ENCODE results near the gene IFNL3.

IFNL3 gene

GRCh38 chr19:39212375-39212742 is 32.4 kb downstream of the IFNL3 start:
- peak; percentile 16 to 50 (median 31) for DNase-seq

DNA sequence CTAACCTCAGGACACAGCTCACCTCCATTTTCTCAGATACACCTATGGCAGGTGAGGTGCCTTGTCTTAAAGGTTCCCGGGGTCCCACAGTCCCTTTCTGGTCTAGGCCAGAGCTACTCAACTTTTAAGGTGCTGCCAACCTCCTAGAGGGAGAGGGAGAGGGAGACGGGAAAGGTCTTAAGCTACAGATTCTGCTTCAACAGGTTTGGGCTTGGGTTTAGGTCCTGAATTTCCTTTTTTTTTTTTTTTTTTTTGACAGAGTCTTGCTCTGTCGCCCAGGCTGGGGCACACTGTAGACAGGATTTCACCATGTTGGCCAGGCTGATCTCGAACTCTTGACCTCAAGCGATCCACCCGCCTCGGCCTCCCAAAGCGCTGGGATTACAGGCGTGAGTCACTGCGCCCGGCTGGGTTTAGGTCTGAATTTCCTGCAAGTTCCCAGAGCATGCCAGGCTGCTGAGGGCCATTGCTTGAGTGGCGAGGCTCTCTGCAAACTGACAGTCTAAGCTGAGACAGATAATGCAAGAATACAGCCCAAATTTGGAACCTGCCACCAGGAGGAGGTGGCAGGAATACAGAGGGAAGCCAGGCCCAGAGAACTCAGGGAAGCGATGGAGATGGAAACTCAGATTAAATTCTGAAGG is 33.0 kb downstream of the IFNL3 start:
- no peak for DNase-seq

- DNase-seq, result no peak
Measured at GRCh38 chr19:39209196-39209595, 35.6 kb downstream of the IFNL3 start.

DNA sequence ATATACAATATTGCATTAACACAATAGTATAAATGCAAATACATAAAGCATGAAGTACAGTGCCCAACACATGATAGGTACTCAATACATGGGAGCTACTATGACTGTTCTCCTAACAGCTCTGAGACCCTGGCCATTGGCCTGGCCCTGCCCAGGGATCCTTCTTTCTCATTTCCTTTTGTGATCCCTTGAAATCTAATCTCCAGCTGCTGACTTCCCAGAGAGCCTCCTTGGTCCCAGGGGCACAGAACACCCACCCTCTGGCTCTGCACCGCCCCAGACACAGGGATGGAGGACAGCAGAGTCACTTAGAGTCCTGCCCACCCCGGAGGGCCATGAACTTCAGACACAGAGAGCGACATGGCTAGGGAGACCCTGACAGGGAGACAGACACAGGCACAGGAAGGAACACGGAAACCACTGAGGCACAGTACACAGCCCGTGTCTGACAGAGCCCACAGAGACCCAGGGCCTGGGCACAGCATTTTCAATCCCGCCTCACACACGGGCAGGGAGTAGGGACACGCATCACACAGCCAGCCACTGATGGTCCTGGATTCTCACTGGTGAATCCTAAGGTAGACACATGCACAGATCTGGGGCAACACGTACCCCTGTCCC is 36.5 kb downstream of the IFNL3 start:
- no peak for DNase-seq

GRCh38 chr19:39207293-39207836 is 37.4 kb downstream of the IFNL3 start:
- DNase-seq, result no peak

DNA sequence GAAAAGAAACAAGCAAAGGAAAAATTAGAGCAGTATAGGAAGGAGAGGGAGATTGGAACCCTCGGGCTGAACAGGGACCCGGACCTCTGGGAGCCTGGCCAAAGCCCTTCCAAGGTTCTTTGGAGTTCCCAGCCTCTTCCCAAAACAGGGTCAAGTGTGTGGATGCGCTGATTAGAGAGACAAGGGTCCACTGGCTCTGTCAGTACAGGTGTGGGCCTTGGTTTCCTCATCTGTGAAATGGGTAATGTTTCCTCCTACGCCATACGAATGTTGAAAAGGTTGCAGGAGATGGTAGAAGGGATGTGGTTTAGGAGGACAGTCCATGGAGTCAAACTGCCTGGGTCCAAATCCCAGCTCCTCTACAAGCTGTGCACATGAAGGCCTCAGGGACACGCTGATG is 38.7 kb downstream of the IFNL3 start:
- DNase-seq, result no peak

- DNase-seq, result no peak
Measured at GRCh38 chr19:39205449-39205764, 39.4 kb downstream of the IFNL3 start.

- no peak for DNase-seq
Measured at GRCh38 chr19:39203372-39204341, 41.1 kb downstream of the IFNL3 start, which contains the start of gene SYCN. TSS of gene SYCN (minus strand) at chr19:39204263. CDS start at chr19:39204254, 9 bp downstream.

DNA sequence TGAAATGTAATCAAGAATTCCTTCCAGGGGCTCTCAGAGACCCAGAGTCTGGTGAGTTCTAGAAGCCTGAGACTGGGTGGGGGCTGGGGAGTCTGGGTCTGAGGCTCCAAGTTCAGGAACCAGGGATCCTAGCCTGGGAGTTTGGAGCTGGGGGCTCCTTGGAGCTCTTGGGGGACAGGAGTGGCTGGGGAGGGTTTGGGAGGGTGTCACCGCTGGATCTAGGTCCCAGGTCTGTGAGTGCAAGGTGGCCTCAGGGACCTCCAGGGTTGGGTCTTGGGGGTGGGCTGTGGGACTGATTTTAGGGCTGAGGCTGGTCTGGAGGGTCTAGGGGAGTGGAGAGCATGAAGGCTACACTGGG is 41.8 kb downstream of the IFNL3 start:
- no peak for DNase-seq

GRCh38 chr19:39200803-39201115 is 44.0 kb downstream of the IFNL3 start:
- DNase-seq, result no peak

DNA sequence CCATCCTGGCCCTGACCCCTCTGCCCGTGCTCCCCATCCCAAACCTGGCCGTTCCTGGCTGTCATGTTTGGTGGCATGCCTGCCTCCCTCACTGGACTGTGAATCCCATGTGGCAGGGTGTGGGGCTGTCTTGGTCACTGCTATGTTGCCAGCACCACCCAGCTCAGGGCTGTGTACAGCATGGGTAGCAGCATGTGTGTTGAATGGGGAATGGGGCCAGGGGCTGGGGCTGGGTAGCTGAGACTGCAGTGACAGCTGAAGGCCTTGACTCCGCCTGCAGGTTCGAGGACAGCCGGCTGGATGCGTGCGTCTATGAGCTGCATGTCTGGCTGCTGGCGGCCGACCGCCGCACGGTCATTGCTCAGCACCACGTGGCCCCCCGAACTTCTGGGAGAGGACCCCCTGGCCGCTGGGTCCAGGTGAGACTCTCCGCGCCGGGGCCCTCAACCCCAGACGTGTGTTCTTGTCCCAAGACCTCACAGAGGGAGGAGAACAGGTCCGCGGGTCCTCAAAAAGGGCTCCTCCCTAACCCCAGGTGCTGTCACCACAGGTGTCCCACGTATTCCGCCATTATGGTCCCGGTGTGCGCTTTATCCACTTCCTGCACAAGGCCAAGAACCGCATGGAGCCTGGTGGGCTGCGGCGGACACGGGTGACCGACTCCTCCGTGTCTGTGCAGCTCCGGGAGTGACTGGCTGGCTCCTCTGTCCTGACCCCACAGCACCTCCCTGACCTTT is 44.6 kb downstream of the IFNL3 start:
- no peak for DNase-seq

- DNase-seq, result no peak
Measured at GRCh38 chr19:39199025-39199424, 45.8 kb downstream of the IFNL3 start.

DNA sequence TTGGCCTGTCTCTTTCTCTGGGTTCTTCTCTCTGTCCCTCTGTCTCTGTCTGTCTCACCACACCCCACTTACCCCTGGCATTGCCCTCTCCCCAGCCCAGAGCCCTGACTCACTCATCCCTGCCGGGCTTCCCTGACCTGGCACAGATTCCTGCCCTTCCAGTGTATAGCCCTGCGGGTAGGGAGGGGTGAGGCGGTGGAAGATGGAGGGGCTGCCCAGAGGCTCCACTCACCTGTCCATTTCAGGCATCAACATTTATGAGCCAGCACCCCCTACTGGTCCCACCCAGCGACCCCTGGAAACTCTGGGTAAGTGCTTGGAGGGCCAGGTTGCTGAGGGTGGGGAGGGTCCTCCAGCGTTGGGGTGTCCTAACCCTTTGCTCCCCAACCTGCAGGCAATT is 47.0 kb downstream of the IFNL3 start:
- no peak for DNase-seq

DNA sequence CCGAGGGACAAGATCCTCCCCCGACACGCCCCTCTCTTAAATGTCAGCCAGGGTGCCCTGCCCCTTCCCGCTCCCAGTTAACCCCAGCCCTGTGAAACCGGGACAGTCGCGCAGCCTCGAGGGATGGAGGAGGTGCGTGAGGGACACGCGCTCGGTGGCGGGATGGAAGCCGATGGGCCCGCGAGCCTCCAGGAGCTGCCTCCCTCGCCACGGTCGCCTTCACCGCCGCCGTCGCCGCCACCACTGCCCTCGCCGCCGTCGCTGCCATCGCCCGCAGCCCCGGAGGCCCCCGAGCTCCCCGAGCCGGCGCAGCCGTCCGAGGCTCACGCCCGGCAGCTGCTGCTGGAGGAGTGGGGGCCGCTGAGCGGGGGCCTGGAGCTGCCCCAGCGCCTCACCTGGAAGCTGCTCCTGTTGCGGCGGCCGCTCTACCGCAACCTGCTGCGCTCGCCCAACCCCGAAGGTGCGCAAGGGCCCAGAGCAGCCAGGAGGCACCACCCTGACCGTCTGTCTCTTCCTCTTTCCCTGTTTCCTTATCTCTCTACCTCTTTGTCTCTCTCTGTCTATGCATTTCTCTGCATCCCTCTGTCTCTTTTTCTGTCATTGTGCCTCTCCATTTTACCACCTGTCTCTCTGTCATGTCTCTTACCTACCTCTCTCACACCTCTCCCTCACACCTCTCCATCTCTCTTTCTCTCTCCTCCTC is 47.8 kb downstream of the IFNL3 start, which contains the start of gene NCCRP1:
NCCRP1 (plus strand) TSS at position 105 of the 703 bp plus-strand sequence; CDS start at position 124, 19 bp downstream.
- no peak for DNase-seq

GRCh38 chr19:39196320-39196719 is 48.5 kb downstream of the IFNL3 start:
- DNase-seq, result no peak

DNA sequence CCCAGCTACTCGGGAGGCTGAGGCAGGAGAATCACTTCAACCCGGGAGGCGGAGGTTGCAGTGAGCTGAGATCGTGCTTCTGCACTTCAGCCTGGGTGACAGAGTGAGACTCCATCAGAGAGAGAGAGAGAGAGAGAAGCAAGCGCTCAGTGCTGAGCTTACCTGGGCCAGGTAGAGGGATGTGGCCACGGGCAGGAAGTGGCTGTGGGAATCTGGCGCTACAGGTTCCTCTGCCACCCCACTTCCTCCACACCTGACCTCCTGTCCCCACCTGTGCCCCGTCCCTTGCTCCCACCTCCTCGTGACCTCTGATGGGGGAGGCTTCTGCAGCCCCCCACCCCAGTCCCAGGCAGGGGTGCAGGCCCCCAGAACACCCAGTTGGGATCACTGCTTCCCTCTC is 49.1 kb downstream of the IFNL3 start:
- peak in 2 of 6 experiments; percentile 15 to 16 for DNase-seq

- DNase-seq, result no peak
Measured at GRCh38 chr19:39194832-39195542, 49.8 kb downstream of the IFNL3 start.

DNA sequence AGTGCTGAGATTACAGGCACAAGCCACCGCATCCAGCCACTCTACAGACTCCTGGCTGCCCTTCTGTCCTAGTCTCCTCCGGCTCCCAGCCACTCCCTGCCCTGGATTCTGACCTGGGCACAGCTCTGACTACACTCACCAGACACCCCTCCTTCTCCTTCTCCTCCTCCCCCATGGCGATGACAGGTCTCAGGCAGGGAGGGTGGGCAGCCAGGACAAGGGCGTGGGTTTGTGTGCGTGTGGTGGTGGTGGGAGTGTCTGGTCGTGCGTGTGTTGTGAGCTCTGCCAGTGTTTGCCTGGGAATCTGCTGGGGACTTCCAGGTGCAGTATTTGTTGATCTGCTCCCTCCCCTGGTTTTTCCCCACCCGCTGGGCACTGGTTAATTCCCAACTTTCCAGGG is 51.0 kb downstream of the IFNL3 start:
- DNase-seq, result no peak
